K562 (cell line): ENCODE data around the gene MGST2. TPM values are rescaled to one million over a fixed set of nuclear protein-coding genes. Genes with fewer than 3 reads are reported as not detected.
A peak's percentile ranks its signal among the peaks of the same experiment; 100 is the strongest.

Source experiments
- ATF1 ChIP-seq, 2 experiments: fragments of 450-650 bp in 1 of 2; IDR thresholded peaks; 2 replicates each; pipeline ENCODE4 v1.6.1; 2016; ENCODE audit warnings: missing compliant biosample characterization in 1 of 2, missing genetic modification characterization in 1 of 2
- BRD9 ChIP-seq: fragments of 450-650 bp; IDR thresholded peaks from 2 replicates; pipeline ENCODE4 v1.6.1; 2018; ENCODE audit warnings: low read depth; ENCODE audit not compliant: partially characterized antibody
- HCFC1 ChIP-seq: IDR thresholded peaks from 2 replicates; pipeline ENCODE4 v1.6.1; 2012; ENCODE audit warnings: low read depth, low read length, improper control_type of control experiment
- KDM2B ChIP-seq: fragments of 250-450 bp; sonication (Bioruptor Pico); IDR thresholded peaks from 2 replicates; pipeline ENCODE4 v1.8.0; 2021; ENCODE audit warnings: mild to moderate bottlenecking, moderate library complexity
- LCOR ChIP-seq: sonication (generic); formaldehyde crosslinking; IDR thresholded peaks from 2 replicates; pipeline ENCODE4 v1.8.0; 2022; ENCODE audit warnings: mild to moderate bottlenecking, missing genetic modification reagents
- MAFF ChIP-seq: IDR thresholded peaks from 2 replicates; pipeline ENCODE4 v1.6.1; 2012; ENCODE audit warnings: low read length, improper control_type of control experiment
- MIER1 ChIP-seq: fragments of 450-650 bp; IDR thresholded peaks from 2 replicates; pipeline ENCODE4 v1.6.1; 2016; ENCODE audit warnings: antibody characterized with exemption, mild to moderate bottlenecking, low read depth
- RAD21 ChIP-seq, 2 experiments: fragments of 250-450 bp in 1 of 2; fragments of 450-650 bp in 1 of 2; sonication (Bioruptor Pico) in 1 of 2; formaldehyde crosslinking in 1 of 2; IDR thresholded peaks in 1 of 2; conservative IDR thresholded peaks in 1 of 2; 2 replicates each; pipeline versions ENCODE4 v1.4.0 to v1.8.0; 2020 to 2022; ENCODE audit warnings: mild to moderate bottlenecking in 2 of 2, moderate library complexity in 1 of 2
- RBM34 ChIP-seq: fragments of 200-400 bp; formaldehyde crosslinking; IDR thresholded peaks from 2 replicates; pipeline ENCODE4 v1.6.1; 2018; ENCODE audit warnings: low read length, borderline replicate concordance; ENCODE audit not compliant: insufficient read depth
- RBM39 ChIP-seq: fragments of 200-400 bp; formaldehyde crosslinking; optimal IDR thresholded peaks from 2 replicates; pipeline ENCODE3; 2018; ENCODE audit warnings: low read depth, low read length
- SREBF1 ChIP-seq: fragments of 150-350 bp; IDR thresholded peaks from 2 replicates; pipeline ENCODE4 v1.6.1; 2014; ENCODE audit warnings: antibody characterized with exemption, low read depth, low read length, borderline replicate concordance
- ZNF217 ChIP-seq: sonication (generic); formaldehyde crosslinking; IDR thresholded peaks from 2 replicates; pipeline ENCODE4 v1.8.0; 2022; ENCODE audit warnings: mild to moderate bottlenecking, missing genetic modification reagents
- ZNF707 ChIP-seq: fragments of 250-450 bp; sonication (Bioruptor Pico); conservative IDR thresholded peaks from 2 replicates; pipeline ENCODE4 v1.8.0; 2022; ENCODE audit warnings: inconsistent platforms, mild to moderate bottlenecking, moderate library complexity
- ZNF76 ChIP-seq: fragments of 250-450 bp; sonication (Bioruptor Pico); IDR thresholded peaks from 2 replicates; pipeline ENCODE4 v1.4.0; 2020; ENCODE audit warnings: mild to moderate bottlenecking, moderate library complexity, borderline replicate concordance
- ZNF830 ChIP-seq: fragments of 250-450 bp; sonication (Bioruptor Pico); IDR thresholded peaks from 2 replicates; pipeline ENCODE4 v1.5.0; 2021; ENCODE audit warnings: mild to moderate bottlenecking
- polyA plus RNA-seq, 8 experiments: library from polyadenylated mRNA; depleted of rRNA in 4 of 8; stranded (reverse) in 5 of 8; unstranded in 3 of 8; fragments of >200 nt; fragmentation: Nextera tagmentation in 2 of 8; fragmentation: Illumina TruSeq in 1 of 8; extraction: Ambion mirVana in 2 of 8; extraction: Trizol in 1 of 8; gene quantifications; 2 replicates each; pipeline versions ENCODE4 v1.2.1 to v1.2.3, GENCODE V29; 2011 to 2014; ENCODE audit warnings: inconsistent platforms in 1 of 8, missing spikeins in 1 of 8
- total RNA-seq, 7 experiments: library from RNA; depleted of rRNA in 6 of 7; stranded (reverse); fragments of >200 nt in 6 of 7; fragmentation: Illumina TruSeq in 2 of 7; extraction: Trizol in 2 of 7; gene quantifications; 2 replicates each; pipeline versions ENCODE4 v1.2.1 to v1.2.3, GENCODE V29; 2011 to 2021; ENCODE audit warnings: low replicate concordance in 1 of 7
- TF ChIP-seq, protein P1 (sequence below): sonication (generic); formaldehyde crosslinking; IDR thresholded peaks from 2 replicates; pipeline ENCODE4 v1.9.0; 2022; ENCODE audit warnings: mild to moderate bottlenecking, missing genetic modification reagents
- TF ChIP-seq, protein P2 (sequence below): fragments of 450-650 bp; formaldehyde crosslinking; IDR thresholded peaks from 2 replicates; pipeline ENCODE4 v1.4.0; 2022; ENCODE audit warnings: missing genetic modification characterization
- TF ChIP-seq, protein P3 (sequence below): sonication (generic); formaldehyde crosslinking; IDR thresholded peaks from 2 replicates; pipeline ENCODE4 v1.8.0; 2023; ENCODE audit warnings: missing genetic modification reagents, mild to moderate bottlenecking, borderline replicate concordance
- TF ChIP-seq, protein P4 (sequence below), 3 experiments: IDR thresholded peaks in 2 of 3; conservative IDR thresholded peaks in 1 of 3; 2 replicates each; pipeline ENCODE4 v1.5.1; 2011 to 2012; ENCODE audit warnings: low read length in 3 of 3, mild to moderate bottlenecking in 3 of 3, control low read depth in 2 of 3, improper control_type of control experiment in 1 of 3, inconsistent platforms in 1 of 3, low read depth in 1 of 3, mixed read lengths in 1 of 3, moderate library complexity in 1 of 3; ENCODE audit not compliant: insufficient read depth in 2 of 3

MGST2 gene
- total and polyA plus RNA-seq, 9 of the 15 experiments (the other 6 are each of a cell fraction or from before 2014, with no cell fraction given): 38.7 to 115 (median 84.6) TPM

DNA sequence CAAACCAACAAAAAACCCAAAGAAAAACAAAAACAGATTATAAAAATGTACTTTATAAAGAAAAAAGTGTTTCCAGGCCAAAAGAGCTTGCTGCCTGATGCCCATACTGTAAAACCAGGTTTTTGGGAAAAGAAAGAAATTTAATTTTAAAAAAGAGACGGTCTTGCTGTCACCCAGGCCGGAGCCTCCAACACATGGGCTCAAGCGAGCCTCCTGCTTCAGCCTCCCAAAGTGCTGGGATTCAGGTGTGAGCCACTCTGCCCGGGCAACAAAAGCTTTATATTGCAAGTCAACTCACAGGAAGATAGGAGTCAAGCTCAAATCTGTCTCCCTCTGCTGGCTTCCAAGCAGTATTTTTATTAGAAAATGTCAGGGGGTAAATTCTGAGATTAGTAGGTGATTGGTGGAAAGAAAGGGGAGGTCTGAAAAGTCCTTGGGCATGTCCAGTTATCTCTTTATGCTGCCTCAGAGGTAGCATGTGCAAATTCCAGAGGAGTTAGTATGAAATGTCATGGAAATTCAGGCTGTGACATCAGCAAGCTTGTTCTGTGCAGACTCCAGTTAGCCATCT lies 39.4 kb downstream of the MGST2 start (continued):
- TF ChIP-seq, protein P1, sequence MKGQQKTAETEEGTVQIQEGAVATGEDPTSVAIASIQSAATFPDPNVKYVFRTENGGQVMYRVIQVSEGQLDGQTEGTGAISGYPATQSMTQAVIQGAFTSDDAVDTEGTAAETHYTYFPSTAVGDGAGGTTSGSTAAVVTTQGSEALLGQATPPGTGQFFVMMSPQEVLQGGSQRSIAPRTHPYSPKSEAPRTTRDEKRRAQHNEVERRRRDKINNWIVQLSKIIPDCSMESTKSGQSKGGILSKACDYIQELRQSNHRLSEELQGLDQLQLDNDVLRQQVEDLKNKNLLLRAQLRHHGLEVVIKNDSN (CRISPR knock-in tag): no peak
- TF ChIP-seq ZNF217 (CRISPR knock-in tag) (no peak), RBM34 (no peak), ATF1 (CRISPR knock-in tag; IDR thresholded peaks at IDR 0.05) (no peak), ATF1 (tag; IDR thresholded peaks at IDR 0.05) (no peak), MIER1 (no peak), BRD9 (no peak), RBM39 (no peak), ZNF76 (CRISPR knock-in tag) (no peak), KDM2B (CRISPR knock-in tag) (no peak), ZNF830 (CRISPR knock-in tag) (no peak), HCFC1 (no peak), MAFF (no peak), SREBF1 (no peak), RAD21 (CRISPR knock-in tag; conservative IDR thresholded peaks at IDR 0.05 in 1 of 2, IDR thresholded peaks at IDR 0.05 in 1 of 2) (peak in 1 of 2 experiments; percentile 20; a peak in 2 of 4 replicates), LCOR (no peak), ZNF707 (no peak)
- TF ChIP-seq, protein P2, sequence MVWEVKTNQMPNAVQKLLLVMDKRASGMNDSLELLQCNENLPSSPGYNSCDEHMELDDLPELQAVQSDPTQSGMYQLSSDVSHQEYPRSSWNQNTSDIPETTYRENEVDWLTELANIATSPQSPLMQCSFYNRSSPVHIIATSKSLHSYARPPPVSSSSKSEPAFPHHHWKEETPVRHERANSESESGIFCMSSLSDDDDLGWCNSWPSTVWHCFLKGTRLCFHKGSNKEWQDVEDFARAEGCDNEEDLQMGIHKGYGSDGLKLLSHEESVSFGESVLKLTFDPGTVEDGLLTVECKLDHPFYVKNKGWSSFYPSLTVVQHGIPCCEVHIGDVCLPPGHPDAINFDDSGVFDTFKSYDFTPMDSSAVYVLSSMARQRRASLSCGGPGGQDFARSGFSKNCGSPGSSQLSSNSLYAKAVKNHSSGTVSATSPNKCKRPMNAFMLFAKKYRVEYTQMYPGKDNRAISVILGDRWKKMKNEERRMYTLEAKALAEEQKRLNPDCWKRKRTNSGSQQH (CRISPR knock-in tag): no peak
- TF ChIP-seq, protein P3, sequence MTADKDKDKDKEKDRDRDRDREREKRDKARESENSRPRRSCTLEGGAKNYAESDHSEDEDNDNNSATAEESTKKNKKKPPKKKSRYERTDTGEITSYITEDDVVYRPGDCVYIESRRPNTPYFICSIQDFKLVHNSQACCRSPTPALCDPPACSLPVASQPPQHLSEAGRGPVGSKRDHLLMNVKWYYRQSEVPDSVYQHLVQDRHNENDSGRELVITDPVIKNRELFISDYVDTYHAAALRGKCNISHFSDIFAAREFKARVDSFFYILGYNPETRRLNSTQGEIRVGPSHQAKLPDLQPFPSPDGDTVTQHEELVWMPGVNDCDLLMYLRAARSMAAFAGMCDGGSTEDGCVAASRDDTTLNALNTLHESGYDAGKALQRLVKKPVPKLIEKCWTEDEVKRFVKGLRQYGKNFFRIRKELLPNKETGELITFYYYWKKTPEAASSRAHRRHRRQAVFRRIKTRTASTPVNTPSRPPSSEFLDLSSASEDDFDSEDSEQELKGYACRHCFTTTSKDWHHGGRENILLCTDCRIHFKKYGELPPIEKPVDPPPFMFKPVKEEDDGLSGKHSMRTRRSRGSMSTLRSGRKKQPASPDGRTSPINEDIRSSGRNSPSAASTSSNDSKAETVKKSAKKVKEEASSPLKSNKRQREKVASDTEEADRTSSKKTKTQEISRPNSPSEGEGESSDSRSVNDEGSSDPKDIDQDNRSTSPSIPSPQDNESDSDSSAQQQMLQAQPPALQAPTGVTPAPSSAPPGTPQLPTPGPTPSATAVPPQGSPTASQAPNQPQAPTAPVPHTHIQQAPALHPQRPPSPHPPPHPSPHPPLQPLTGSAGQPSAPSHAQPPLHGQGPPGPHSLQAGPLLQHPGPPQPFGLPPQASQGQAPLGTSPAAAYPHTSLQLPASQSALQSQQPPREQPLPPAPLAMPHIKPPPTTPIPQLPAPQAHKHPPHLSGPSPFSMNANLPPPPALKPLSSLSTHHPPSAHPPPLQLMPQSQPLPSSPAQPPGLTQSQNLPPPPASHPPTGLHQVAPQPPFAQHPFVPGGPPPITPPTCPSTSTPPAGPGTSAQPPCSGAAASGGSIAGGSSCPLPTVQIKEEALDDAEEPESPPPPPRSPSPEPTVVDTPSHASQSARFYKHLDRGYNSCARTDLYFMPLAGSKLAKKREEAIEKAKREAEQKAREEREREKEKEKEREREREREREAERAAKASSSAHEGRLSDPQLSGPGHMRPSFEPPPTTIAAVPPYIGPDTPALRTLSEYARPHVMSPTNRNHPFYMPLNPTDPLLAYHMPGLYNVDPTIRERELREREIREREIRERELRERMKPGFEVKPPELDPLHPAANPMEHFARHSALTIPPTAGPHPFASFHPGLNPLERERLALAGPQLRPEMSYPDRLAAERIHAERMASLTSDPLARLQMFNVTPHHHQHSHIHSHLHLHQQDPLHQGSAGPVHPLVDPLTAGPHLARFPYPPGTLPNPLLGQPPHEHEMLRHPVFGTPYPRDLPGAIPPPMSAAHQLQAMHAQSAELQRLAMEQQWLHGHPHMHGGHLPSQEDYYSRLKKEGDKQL (CRISPR knock-in tag): no peak
- TF ChIP-seq, protein P4, sequence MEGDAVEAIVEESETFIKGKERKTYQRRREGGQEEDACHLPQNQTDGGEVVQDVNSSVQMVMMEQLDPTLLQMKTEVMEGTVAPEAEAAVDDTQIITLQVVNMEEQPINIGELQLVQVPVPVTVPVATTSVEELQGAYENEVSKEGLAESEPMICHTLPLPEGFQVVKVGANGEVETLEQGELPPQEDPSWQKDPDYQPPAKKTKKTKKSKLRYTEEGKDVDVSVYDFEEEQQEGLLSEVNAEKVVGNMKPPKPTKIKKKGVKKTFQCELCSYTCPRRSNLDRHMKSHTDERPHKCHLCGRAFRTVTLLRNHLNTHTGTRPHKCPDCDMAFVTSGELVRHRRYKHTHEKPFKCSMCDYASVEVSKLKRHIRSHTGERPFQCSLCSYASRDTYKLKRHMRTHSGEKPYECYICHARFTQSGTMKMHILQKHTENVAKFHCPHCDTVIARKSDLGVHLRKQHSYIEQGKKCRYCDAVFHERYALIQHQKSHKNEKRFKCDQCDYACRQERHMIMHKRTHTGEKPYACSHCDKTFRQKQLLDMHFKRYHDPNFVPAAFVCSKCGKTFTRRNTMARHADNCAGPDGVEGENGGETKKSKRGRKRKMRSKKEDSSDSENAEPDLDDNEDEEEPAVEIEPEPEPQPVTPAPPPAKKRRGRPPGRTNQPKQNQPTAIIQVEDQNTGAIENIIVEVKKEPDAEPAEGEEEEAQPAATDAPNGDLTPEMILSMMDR (IDR thresholded peaks at IDR 0.05 in 2 of 3, conservative IDR thresholded peaks at IDR 0.05 in 1 of 3; ENCODE audit: insufficient read depth in 2 of 3, low read depth in 1 of 3, low read length in 3 of 3): peak; percentile 30 to 41 (median 38); a peak in 5 of 6 replicates
